ENCODE measurements around the gene AFG1L. TPM values are rescaled to one million over a fixed set of nuclear protein-coding genes. Genes with fewer than 3 reads are reported as not detected.

The AFG1L gene
- total RNA-seq, 2 donors from 2014 or later, result 10.5 to 11.1 TPM

- no peak overlapping the region for H3K4me3 ChIP-seq (ENCODE audit: low read length)
- no peaks in the 10 kb centered on the region for H3K27me3 ChIP-seq (ENCODE audit: control insufficient read depth, insufficient read depth, low read length, poor library complexity, severe bottlenecking)
- H3K4me1 Mint-ChIP-seq, result no peaks in the 10 kb centered on the region
- H3K36me3 ChIP-seq (ENCODE audit: control insufficient read depth, insufficient read depth, low read length), result no peaks in the 10 kb centered on the region
- H3K9me3 Mint-ChIP-seq, result no peaks in the 10 kb centered on the region
- no peak overlapping the region for H3K9ac ChIP-seq (ENCODE audit: extremely low read depth, low read length, poor library complexity, severe bottlenecking)
- H3K36me3 Mint-ChIP-seq (ENCODE audit: low read depth), result no peaks in the 10 kb centered on the region
- H3K9me3 ChIP-seq (ENCODE audit: control insufficient read depth, low read length), result no peaks in the 10 kb centered on the region
- no peaks in the 10 kb centered on the region for H3K27me3 Mint-ChIP-seq (ENCODE audit: insufficient read depth)
- no peak overlapping the region for H3K27ac Mint-ChIP-seq
- no peak for TF ChIP-seq CTCF (conservative IDR thresholded peaks at IDR 0.05)
- DNase-seq, result no peak
- H3K27ac ChIP-seq (ENCODE audit: low read depth, low read length), result peak overlapping the region; percentile 59
- no peaks in the 10 kb centered on the region for H3K4me1 ChIP-seq (ENCODE audit: control insufficient read depth, insufficient read depth, low read length)
- WGBS, 2 experiments (ENCODE audit: insufficient coverage in 1 of 2, insufficient read length in 1 of 2), result 78 to 85% methylated on average over 5 to 6 of the region's 6 CpGs
- H3K4me3 Mint-ChIP-seq, result no peak overlapping the region
Measured at GRCh38 chr6:108363889-108364313, 69.0 kb downstream of the AFG1L start.

GRCh38 chr6:108364470-108364869 lies 69.6 kb downstream of the AFG1L start:
- no peaks in the 10 kb centered on the region for H3K4me1 Mint-ChIP-seq
- H3K27me3 Mint-ChIP-seq (ENCODE audit: insufficient read depth), result no peaks in the 10 kb centered on the region
- WGBS, 2 experiments (ENCODE audit: insufficient coverage in 1 of 2, insufficient read length in 1 of 2), result 85 to 88% methylated on average over 3 of the region's 3 CpGs
- no peak for DNase-seq
- Histone ChIP-seq H3K4me3 (ENCODE audit: low read length) (no peak overlapping the region), H3K9ac (ENCODE audit: extremely low read depth, low read length, poor library complexity, severe bottlenecking) (no peak overlapping the region), H3K27me3 (ENCODE audit: control insufficient read depth, insufficient read depth, low read length, poor library complexity, severe bottlenecking) (no peaks in the 10 kb centered on the region), H3K4me1 (ENCODE audit: control insufficient read depth, insufficient read depth, low read length) (no peaks in the 10 kb centered on the region), H3K27ac (ENCODE audit: low read depth, low read length) (peak overlapping the region; percentile 59), H3K9me3 (ENCODE audit: control insufficient read depth, low read length) (no peaks in the 10 kb centered on the region), H3K36me3 (ENCODE audit: control insufficient read depth, insufficient read depth, low read length) (no peaks in the 10 kb centered on the region)
- H3K4me3 Mint-ChIP-seq, result no peak overlapping the region
- no peaks in the 10 kb centered on the region for H3K36me3 Mint-ChIP-seq (ENCODE audit: low read depth)
- no peak overlapping the region for H3K27ac Mint-ChIP-seq
- TF ChIP-seq CTCF (conservative IDR thresholded peaks at IDR 0.05), result no peak
- H3K9me3 Mint-ChIP-seq, result no peaks in the 10 kb centered on the region

GRCh38 chr6:108365478-108365877 lies 70.6 kb downstream of the AFG1L start:
- Mint-ChIP-seq H3K27ac (no peak overlapping the region), H3K36me3 (ENCODE audit: low read depth) (no peaks in the 10 kb centered on the region), H3K9me3 (no peaks in the 10 kb centered on the region), H3K27me3 (ENCODE audit: insufficient read depth) (no peaks in the 10 kb centered on the region), H3K4me3 (no peak overlapping the region), H3K4me1 (no peaks in the 10 kb centered on the region)
- DNase-seq, result no peak
- Histone ChIP-seq H3K27ac (ENCODE audit: low read depth, low read length) (no peak overlapping the region), H3K4me3 (ENCODE audit: low read length) (no peak overlapping the region), H3K9me3 (ENCODE audit: control insufficient read depth, low read length) (no peaks in the 10 kb centered on the region), H3K4me1 (ENCODE audit: control insufficient read depth, insufficient read depth, low read length) (no peaks in the 10 kb centered on the region), H3K27me3 (ENCODE audit: control insufficient read depth, insufficient read depth, low read length, poor library complexity, severe bottlenecking) (no peaks in the 10 kb centered on the region), H3K36me3 (ENCODE audit: control insufficient read depth, insufficient read depth, low read length) (no peaks in the 10 kb centered on the region), H3K9ac (ENCODE audit: extremely low read depth, low read length, poor library complexity, severe bottlenecking) (no peak overlapping the region)
- TF ChIP-seq CTCF (conservative IDR thresholded peaks at IDR 0.05), result no peak

Data from endodermal cell (in vitro differentiated cells).